ENCODE measurements around the gene SIX1.

Gene SIX1

DNA sequence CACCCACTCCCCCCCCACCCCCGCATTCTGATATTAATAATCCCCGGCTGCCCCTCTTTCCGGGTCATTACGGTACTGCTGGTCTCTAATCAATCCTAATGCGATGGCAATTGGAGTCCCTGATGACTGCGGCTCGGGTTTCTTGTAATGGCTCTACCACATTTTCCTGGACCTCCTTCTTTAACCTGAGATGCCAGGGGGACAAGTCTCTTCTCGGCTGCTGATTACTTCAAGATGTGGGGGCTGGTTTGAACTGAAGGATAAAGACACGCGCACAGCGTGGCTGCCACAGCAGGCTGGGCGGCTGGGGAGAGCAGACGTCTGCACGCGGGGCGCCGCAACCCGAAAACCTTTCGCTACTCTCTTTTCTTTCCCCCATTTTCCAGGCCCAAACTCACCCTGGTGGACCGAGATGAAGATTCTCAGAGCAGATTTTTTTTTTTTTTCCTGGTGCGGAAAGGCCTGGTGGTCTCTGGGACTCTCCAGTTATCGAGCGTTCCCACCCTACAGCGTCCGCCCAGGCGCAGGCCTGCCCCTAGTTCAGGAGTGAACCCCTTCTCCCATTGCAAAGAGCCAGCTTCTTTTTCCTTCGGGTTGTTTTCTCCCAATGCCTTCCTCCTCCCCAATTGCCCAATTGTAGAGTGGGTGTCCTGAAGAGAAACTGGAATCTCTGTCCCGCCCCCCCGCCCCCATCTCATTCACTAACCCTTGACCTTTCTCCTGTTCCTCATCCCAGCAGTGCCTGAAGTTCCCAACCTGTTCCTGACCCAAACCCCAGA lies 6.0 kb upstream of the SIX1 start:
- DNase-seq (ENCODE audit: low read depth): no peak
- TF ChIP-seq, protein P1, sequence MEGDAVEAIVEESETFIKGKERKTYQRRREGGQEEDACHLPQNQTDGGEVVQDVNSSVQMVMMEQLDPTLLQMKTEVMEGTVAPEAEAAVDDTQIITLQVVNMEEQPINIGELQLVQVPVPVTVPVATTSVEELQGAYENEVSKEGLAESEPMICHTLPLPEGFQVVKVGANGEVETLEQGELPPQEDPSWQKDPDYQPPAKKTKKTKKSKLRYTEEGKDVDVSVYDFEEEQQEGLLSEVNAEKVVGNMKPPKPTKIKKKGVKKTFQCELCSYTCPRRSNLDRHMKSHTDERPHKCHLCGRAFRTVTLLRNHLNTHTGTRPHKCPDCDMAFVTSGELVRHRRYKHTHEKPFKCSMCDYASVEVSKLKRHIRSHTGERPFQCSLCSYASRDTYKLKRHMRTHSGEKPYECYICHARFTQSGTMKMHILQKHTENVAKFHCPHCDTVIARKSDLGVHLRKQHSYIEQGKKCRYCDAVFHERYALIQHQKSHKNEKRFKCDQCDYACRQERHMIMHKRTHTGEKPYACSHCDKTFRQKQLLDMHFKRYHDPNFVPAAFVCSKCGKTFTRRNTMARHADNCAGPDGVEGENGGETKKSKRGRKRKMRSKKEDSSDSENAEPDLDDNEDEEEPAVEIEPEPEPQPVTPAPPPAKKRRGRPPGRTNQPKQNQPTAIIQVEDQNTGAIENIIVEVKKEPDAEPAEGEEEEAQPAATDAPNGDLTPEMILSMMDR (IDR thresholded peaks at IDR 0.05; ENCODE audit: insufficient read depth, low read depth, low read length, missing control alignments): no peak
- H3K4me3 ChIP-seq (ENCODE audit: low read depth, low read length): no peak overlapping the region

DNA sequence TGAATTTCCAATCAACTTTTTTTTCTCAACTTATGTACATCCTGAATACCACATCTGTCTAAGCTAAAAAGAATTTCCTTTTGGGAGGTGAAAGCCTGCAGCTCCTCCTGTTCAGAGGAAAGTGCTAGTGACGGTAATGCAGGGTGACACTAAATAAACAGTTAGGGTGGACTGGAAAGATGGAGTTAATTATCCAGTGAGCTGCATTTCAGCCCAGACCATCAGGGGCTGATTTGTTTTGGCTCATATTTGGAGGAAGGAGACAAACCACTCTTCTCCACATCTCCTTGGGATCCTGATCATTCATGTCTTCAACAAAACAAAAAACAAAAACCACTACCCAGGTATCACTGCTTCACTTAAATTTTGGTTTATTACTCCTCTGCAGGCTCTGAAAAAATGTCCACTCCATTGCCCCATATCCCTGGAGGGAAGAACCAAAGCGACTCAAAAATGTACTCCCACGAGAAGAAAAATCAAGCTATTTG lies 5.1 kb upstream of the SIX1 start:
- no peak for DNase-seq (ENCODE audit: low read depth)
- H3K4me3 ChIP-seq (ENCODE audit: low read depth, low read length): no peak overlapping the region
- TF ChIP-seq, protein P1 (IDR thresholded peaks at IDR 0.05; ENCODE audit: insufficient read depth, low read depth, low read length, missing control alignments): no peak

DNA sequence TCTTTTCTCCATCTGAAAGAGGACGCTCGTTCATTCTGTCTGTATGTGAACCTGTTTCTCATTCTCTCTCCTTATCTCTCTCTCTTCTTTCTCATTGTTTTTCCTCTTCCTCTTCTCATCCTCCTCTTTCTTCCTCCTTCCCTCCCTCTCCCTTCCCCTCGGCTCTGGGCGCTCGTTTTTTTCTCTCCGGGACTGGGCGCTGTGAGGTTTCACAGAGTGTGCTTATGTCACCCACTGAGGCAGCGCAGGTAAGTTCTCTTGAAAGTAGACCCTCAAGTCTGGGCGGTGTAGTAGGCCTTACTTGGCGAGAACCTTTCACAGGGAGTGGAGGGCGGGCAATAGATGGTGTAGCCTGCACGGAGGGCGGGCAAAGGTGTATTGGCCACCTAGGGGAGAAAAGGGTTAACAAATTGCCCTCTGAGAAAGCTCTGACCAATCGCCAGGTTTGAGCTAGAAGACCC lies 4.5 kb upstream of the SIX1 start:
- no peak overlapping the region for H3K4me3 ChIP-seq (ENCODE audit: low read depth, low read length)
- no peak for DNase-seq (ENCODE audit: low read depth)
- TF ChIP-seq, protein P1 (IDR thresholded peaks at IDR 0.05; ENCODE audit: insufficient read depth, low read depth, low read length, missing control alignments): no peak

DNA sequence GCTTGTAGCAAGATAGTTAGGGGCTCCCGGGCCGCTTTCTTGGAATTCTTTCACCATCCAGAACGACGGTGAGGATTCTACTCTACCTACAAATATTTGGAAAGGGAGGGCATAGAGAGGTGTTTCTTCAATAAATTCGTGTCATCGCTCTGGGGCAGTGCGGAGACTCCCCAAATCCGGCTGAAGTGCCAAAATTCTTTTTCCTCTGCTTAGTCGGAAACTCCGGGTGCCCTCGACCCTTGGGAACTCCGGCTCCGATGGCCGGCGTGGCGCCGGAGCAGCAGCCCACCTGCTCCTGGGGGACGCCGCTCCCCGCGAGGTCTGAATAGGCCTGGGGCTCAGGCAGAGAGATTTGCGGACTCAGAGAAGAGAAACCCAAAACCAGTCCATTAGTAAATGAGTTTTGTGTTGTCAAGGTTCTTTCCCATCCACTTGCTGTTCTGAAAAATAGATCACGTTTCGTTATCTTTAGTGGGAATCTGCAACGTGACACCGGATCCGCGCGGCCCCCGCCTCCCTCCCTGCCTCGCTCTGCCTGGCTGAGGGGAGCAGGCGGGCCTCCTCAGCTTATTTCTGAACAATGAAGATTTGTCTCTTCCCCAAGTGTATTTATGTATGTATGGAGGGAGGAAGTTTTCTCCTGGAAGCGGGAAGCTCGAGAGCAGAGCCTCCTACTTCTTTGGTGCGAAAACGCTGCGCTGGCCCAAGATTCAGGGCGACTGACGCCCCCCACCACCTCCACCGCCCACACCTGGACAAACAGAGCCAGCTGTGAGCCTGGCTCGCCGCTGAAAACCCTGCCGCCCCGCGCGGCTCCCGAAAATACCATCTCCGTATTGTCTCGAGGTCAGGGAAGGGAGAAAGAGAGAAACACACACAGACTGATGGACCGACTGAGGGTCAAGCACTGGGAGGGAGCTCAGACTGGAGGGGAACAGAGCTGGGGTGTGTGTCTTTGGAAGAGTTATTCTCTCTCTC lies 3.7 kb upstream of the SIX1 start:
- TF ChIP-seq, protein P1 (IDR thresholded peaks at IDR 0.05; ENCODE audit: insufficient read depth, low read depth, low read length, missing control alignments): no peak
- DNase-seq (ENCODE audit: low read depth): no peak
- H3K4me3 ChIP-seq (ENCODE audit: low read depth, low read length): no peak overlapping the region

DNA sequence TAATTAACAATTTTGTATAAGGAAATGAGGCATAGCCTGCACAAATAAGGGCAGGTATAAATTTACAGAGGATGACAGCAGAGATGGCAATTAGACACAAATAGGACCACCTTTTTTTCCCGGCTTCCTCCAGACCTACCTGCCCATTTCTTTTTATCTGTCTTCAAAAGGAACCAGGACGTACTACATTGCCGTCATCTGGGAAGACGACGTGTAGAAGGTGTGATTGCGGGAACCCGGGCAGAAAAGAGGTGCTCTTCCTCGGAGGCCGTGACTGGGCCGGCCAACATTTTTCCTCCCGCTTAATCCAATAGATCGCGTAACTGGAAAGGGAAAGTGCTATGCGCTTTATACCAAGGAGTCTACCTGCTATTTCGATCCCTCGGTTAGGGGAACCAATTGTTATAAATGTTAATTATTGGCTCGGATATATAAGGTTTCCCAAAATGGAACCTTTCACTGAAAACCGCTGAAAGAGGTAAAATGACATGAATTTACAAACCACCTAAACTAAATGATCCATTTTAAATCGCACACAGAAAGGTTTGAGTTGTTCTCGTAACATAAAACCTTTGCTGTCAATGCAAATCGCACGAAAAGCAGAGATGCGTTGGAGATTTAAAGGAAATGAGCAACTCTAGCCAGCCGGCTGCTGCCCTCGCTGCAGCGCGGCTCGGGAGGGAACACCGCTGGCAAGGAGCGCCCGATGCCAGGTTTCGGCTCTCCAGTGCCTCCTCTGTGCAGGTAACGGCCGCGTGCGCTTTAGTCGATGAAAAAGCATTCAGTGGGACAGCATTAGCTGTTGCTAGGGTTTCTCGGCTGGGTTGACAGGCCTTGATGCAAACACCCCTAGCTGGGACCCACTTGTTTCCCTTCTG lies 2.8 kb upstream of the SIX1 start:
- TF ChIP-seq, protein P1 (IDR thresholded peaks at IDR 0.05; ENCODE audit: insufficient read depth, low read depth, low read length, missing control alignments): no peak
- no peak for DNase-seq (ENCODE audit: low read depth)
- no peak overlapping the region for H3K4me3 ChIP-seq (ENCODE audit: low read depth, low read length)
